Loucy (cell line): ENCODE measurements around the gene DRC7.

ENCODE experiments used
- H2AFZ ChIP-seq: fragments of 200-600 bp; sonication (generic); 2 replicates; pipeline ENCODE4 v1.6.0; 2016; ENCODE audit warnings: antibody characterized with exemption, mild to moderate bottlenecking, low read length, moderate library complexity
- H3F3A ChIP-seq: fragments of 200-600 bp; 2 replicates; pipeline ENCODE4 v1.6.0; 2016; ENCODE audit warnings: antibody characterized with exemption, low read depth, mild to moderate bottlenecking
- H3K27me3 ChIP-seq: fragments of 200-600 bp; sonication (generic); 2 replicates; pipeline ENCODE4 v1.6.1; 2014; ENCODE audit warnings: low read length, mild to moderate bottlenecking; ENCODE audit not compliant: insufficient read depth, poor library complexity, severe bottlenecking
- H3K36me3 ChIP-seq: fragments of 200-600 bp; sonication (generic); 2 replicates; pipeline ENCODE4 v1.6.1; 2016; ENCODE audit warnings: low read length; ENCODE audit not compliant: insufficient read depth
- H3K4me1 ChIP-seq: fragments of 200-600 bp; sonication (generic); 2 replicates; pipeline ENCODE4 v1.5.1; 2014; ENCODE audit warnings: low read length, mild to moderate bottlenecking; ENCODE audit not compliant: insufficient read depth, poor library complexity, severe bottlenecking
- H3K4me2 ChIP-seq: fragments of 200-600 bp; sonication (generic); 2 replicates; pipeline ENCODE4 v1.6.0; 2014; ENCODE audit warnings: antibody characterized with exemption, low read length, low read depth, mild to moderate bottlenecking; ENCODE audit not compliant: poor library complexity, severe bottlenecking
- H3K4me3 ChIP-seq: fragments of 200-600 bp; sonication (generic); 2 replicates; pipeline ENCODE4 v1.5.1; 2014; ENCODE audit warnings: low read length, mild to moderate bottlenecking, mixed read lengths; ENCODE audit not compliant: poor library complexity, severe bottlenecking
- H3K79me2 ChIP-seq: fragments of 200-600 bp; sonication (generic); 2 replicates; pipeline ENCODE4 v1.6.1; 2014; ENCODE audit warnings: low read length; ENCODE audit not compliant: insufficient read depth
- H3K9ac ChIP-seq: fragments of 200-600 bp; sonication (generic); 2 replicates; pipeline ENCODE4 v1.6.0; 2014; ENCODE audit warnings: mild to moderate bottlenecking, low read depth, low read length, moderate library complexity; ENCODE audit not compliant: poor library complexity, severe bottlenecking
- H3K9me2 ChIP-seq: fragments of 200-600 bp; sonication (generic); replicated peaks from 2 replicates; pipeline ENCODE4 v1.6.1; 2016; ENCODE audit warnings: low read depth, low read length, mixed read lengths
- H3K9me3 ChIP-seq: fragments of 200-600 bp; sonication (generic); 2 replicates; pipeline ENCODE4 v1.6.1; 2014; ENCODE audit warnings: mild to moderate bottlenecking, antibody characterized with exemption, low read length, low read depth; ENCODE audit not compliant: insufficient read depth
- H4K20me1 ChIP-seq: fragments of 200-600 bp; sonication (generic); 2 replicates; pipeline ENCODE4 v1.6.0; 2014; ENCODE audit warnings: antibody characterized with exemption, low read length, mild to moderate bottlenecking; ENCODE audit not compliant: insufficient read depth, poor library complexity, severe bottlenecking
- CTCF ChIP-seq: fragments of 200-600 bp; sonication (generic); conservative IDR thresholded peaks from 2 replicates; pipeline ENCODE4 v1.5.1; 2014; ENCODE audit warnings: mild to moderate bottlenecking, antibody characterized with exemption, low read length
- EZH2phosphoT487 ChIP-seq: fragments of 200-600 bp; IDR thresholded peaks from 2 replicates; pipeline ENCODE4 v1.6.1; 2018; ENCODE audit warnings: antibody characterized with exemption, mild to moderate bottlenecking, moderate library complexity, borderline replicate concordance

Gene DRC7

GRCh38 chr16:57697896-57698537 lies 3.4 kb downstream of the DRC7 start:
- Histone ChIP-seq H3K4me1 (peaks cover 30% of the 10 kb centered on the region), H3K27me3 (no peaks in the 10 kb centered on the region), H3K36me3 (no peaks in the 10 kb centered on the region), H3K79me2 (no peaks in the 10 kb centered on the region), H3K4me3 (no peak overlapping the region), H4K20me1 (no peaks in the 10 kb centered on the region), H3F3A (no peaks in the 10 kb centered on the region), H3K9ac (no peak overlapping the region), H3K9me3 (no peaks in the 10 kb centered on the region), H3K4me2 (no peak overlapping the region), H3K9me2 (no peaks in the 10 kb centered on the region), H2AFZ (no peak overlapping the region)
- no peak for TF ChIP-seq CTCF
- TF ChIP-seq EZH2phosphoT487, result no peak

- H3F3A ChIP-seq, result no peaks in the 10 kb centered on the region
- H3K9ac ChIP-seq, result no peak overlapping the region
- H3K79me2 ChIP-seq, result no peaks in the 10 kb centered on the region
- no peaks in the 10 kb centered on the region for H3K27me3 ChIP-seq
- H2AFZ ChIP-seq, result no peak overlapping the region
- H3K9me3 ChIP-seq, result no peaks in the 10 kb centered on the region
- H4K20me1 ChIP-seq, result no peaks in the 10 kb centered on the region
- no peaks in the 10 kb centered on the region for H3K36me3 ChIP-seq
- no peaks in the 10 kb centered on the region for H3K9me2 ChIP-seq
- H3K4me3 ChIP-seq, result no peak overlapping the region
- H3K4me2 ChIP-seq, result no peak overlapping the region
- H3K4me1 ChIP-seq, result peaks cover 26% of the 10 kb centered on the region
- no peak for TF ChIP-seq CTCF
- no peak for TF ChIP-seq EZH2phosphoT487
Measured at GRCh38 chr16:57698812-57699405, 4.3 kb downstream of the DRC7 start.

- no peak overlapping the region for H3K4me3 ChIP-seq
- no peak overlapping the region for H3K9ac ChIP-seq
- no peaks in the 10 kb centered on the region for H3K9me3 ChIP-seq
- TF ChIP-seq EZH2phosphoT487 (no peak), CTCF (no peak)
- no peaks in the 10 kb centered on the region for H4K20me1 ChIP-seq
- peaks cover 20% of the 10 kb centered on the region for H3K4me1 ChIP-seq
- H3K9me2 ChIP-seq, result no peaks in the 10 kb centered on the region
- no peaks in the 10 kb centered on the region for H3K27me3 ChIP-seq
- no peak overlapping the region for H2AFZ ChIP-seq
- no peaks in the 10 kb centered on the region for H3K36me3 ChIP-seq
- no peaks in the 10 kb centered on the region for H3F3A ChIP-seq
- no peak overlapping the region for H3K4me2 ChIP-seq
- H3K79me2 ChIP-seq, result no peaks in the 10 kb centered on the region
Measured at GRCh38 chr16:57699481-57699880, 4.9 kb downstream of the DRC7 start.
